MCF 10A (cell line): ENCODE results near the gene PET100. TPM values are rescaled to one million over a fixed set of nuclear protein-coding genes. Genes with fewer than 3 reads are reported as not detected.

Source experiments
- BruUV-seq: library from RNA; stranded (reverse); fragments of 400-500 nt; replicated peaks from 2 replicates; lab custom pipeline; 2021; lab: Mats Ljungman, UMichigan
- CTCF ChIA-PET: fragments of 300-600 bp; sonication (Branson Sonifier 250); formaldehyde crosslinking; extraction: SDS; loops from one replicate; lab custom pipeline; 2021; ENCODE audit warnings: antibody characterized with exemption, inconsistent platforms; lab: Yijun Ruan, JAX
- POLR2A ChIA-PET: fragments of 300-600, 350-650 bp; sonication (Branson Sonifier 250); formaldehyde crosslinking; extraction: SDS; loops from one replicate; lab custom pipeline; 2020; ENCODE audit warnings: antibody characterized with exemption, inconsistent platforms; lab: Yijun Ruan, JAX
- DNase-seq: peaks from one replicate; pipeline ENCODE4 v3.0.0-alpha.2; 2018; ENCODE audit not compliant: unreplicated experiment
- H3K27ac Mint-ChIP-seq: one replicate; pipeline ENCODE4 v1.8.0; 2022; ENCODE audit warnings: mild to moderate bottlenecking, low read depth, mixed read lengths; ENCODE audit not compliant: unreplicated experiment
- H3K27me3 Mint-ChIP-seq: one replicate; pipeline ENCODE4 v1.8.0; 2022; ENCODE audit warnings: mixed read lengths; ENCODE audit not compliant: insufficient read depth, unreplicated experiment
- H3K36me3 Mint-ChIP-seq: one replicate; pipeline ENCODE4 v1.8.0; 2022; ENCODE audit warnings: mild to moderate bottlenecking, moderate library complexity, mixed read lengths; ENCODE audit not compliant: insufficient read depth, unreplicated experiment
- H3K4me1 Mint-ChIP-seq: one replicate; pipeline ENCODE4 v1.8.0; 2022; ENCODE audit warnings: mixed read lengths; ENCODE audit not compliant: insufficient read depth, unreplicated experiment
- H3K4me3 Mint-ChIP-seq: one replicate; pipeline ENCODE4 v1.8.0; 2022; ENCODE audit warnings: mild to moderate bottlenecking, moderate library complexity, mixed read lengths; ENCODE audit not compliant: unreplicated experiment
- H3K9me3 Mint-ChIP-seq: one replicate; pipeline ENCODE4 v1.8.0; 2022; ENCODE audit warnings: mixed read lengths; ENCODE audit not compliant: unreplicated experiment
- CTCF ChIP-seq: fragments of 200-600 bp; IDR thresholded peaks from one replicate; pipeline ENCODE4 v1.8.0; 2022; ENCODE audit warnings: antibody characterized with exemption, mild to moderate bottlenecking; ENCODE audit not compliant: unreplicated experiment
- intact Hi-C: fragments of 100-400 bp; cut with micrococcal nuclease; formaldehyde crosslinking; loops from 2 replicates; pipeline ENCODE4 v1.14.1; 2022
- total RNA-seq: library from RNA; stranded (reverse); gene quantifications from 2 replicates; pipeline ENCODE4 v1.2.3, GENCODE V29; 2022

PET100 gene
- total RNA-seq, 1 experiment from 2014 or later: 53.9 TPM

DNA sequence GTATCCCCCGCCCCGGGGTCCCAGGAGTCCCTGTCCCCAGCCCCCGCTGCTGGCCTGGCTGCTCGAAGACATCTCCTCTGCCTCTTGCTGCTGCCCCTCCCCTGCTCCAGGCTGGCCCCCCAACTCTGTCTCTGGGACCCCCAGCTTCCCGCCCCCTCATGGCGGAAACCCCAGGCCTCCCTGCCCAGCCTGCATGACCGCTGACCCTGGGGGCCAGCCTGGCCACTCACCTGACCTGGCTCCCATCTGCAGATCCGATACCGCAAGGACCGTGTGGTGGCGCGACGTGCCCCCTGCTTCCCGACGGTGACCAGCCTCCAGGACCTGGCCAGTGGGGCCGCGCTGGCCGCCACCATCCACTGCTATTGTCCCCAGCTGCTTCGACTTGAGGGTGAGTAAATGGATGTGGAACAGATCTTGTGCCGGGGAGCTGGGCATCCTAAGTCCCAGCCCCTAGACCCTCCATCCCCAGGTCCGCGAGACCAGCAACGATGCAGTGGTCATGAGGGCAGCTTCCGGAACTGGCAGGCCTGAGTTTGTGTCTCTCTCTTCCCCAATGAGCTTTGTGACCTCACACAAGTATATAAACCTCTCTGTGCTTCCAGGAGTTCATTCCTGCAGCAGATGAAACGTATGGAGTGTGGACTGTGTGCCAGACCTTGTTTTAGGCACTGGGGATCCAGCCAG lies 21.6 kb upstream of the PET100 start:
- Mint-ChIP-seq H3K36me3 (peaks cover 22% of the 10 kb centered on the region), H3K27ac (no peak overlapping the region), H3K4me1 (no peaks in the 10 kb centered on the region), H3K9me3 (peaks cover 7% of the 10 kb centered on the region), H3K27me3 (no peaks in the 10 kb centered on the region), H3K4me3 (no peak overlapping the region)
- no TSS peak for BruUV-seq
- no peak for TF ChIP-seq CTCF
- intact Hi-C loops: no loop called here
- ChIA-PET CTCF (interaction anchor here (0.7 to 1.2 kb wide), 2 partner anchors 15 to 40 kb away, joined by 4 to 8 read pairs; no protein-coding TSS in a partner anchor), POLR2A (interaction anchor here (1.1 to 1.2 kb wide), 2 partner anchors 12 to 22 kb away, joined by 3 read pairs; partner anchors contain the start of genes PET100 and XAB2)
- DNase-seq: no peak

GRCh38 chr19:7610491-7611240 lies 18.9 kb upstream of the PET100 start:
- ChIA-PET POLR2A (no interaction called here), CTCF (interaction anchor here (0.6 kb wide), 2 partner anchors 117 to 291 kb away, joined by 3 to 4 read pairs; no protein-coding TSS in a partner anchor)
- H3K4me3 Mint-ChIP-seq: no peak overlapping the region
- TF ChIP-seq CTCF: no peak
- H3K36me3 Mint-ChIP-seq: peaks cover 22% of the 10 kb centered on the region
- peaks cover 2% of the 10 kb centered on the region for H3K9me3 Mint-ChIP-seq
- intact Hi-C loops: no loop called here
- no peak for DNase-seq
- H3K27ac Mint-ChIP-seq: no peak overlapping the region
- no peaks in the 10 kb centered on the region for H3K4me1 Mint-ChIP-seq
- BruUV-seq: no TSS peak
- no peaks in the 10 kb centered on the region for H3K27me3 Mint-ChIP-seq

DNA sequence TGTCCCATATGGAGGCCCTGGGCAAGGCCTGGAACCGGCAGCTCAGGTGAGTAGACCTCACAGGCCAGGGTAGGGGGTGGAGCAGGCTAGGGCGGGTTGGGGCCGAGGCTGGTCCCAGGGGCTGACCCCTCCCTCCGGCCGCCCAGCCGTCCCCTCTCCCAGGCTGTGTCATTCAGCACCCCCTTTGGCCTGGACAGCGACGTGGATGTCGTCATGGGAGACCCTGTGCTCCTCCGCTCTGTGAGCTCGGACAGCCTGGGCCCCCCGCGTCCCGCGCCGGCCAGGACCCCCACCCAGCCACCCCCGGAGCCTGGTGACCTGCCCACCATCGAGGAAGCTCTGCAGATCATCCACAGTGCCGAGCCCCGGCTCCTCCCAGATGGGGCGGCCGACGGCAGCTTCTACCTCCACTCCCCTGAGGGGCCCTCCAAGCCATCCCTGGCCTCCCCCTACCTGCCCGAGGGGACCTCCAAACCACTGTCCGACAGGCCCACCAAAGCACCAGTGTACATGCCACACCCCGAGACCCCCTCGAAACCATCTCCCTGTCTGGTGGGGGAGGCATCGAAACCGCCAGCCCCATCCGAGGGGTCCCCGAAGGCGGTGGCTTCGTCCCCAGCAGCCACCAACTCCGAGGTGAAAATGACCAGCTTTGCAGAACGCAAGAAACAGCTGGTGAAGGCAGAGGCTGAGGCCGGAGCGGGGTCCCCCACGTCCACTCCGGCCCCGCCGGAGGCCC lies 17.9 kb upstream of the PET100 start:
- ChIA-PET CTCF (interaction anchor here (0.5 to 0.7 kb wide), 2 partner anchors 10 to 77 kb away, joined by 3 to 4 read pairs; no protein-coding TSS in a partner anchor), POLR2A (no interaction called here)
- no TSS peak for BruUV-seq
- TF ChIP-seq CTCF: no peak
- intact Hi-C loops: no loop called here
- Mint-ChIP-seq H3K4me3 (no peak overlapping the region), H3K9me3 (no peaks in the 10 kb centered on the region), H3K27me3 (no peaks in the 10 kb centered on the region), H3K36me3 (peaks cover 31% of the 10 kb centered on the region), H3K4me1 (no peaks in the 10 kb centered on the region), H3K27ac (no peak overlapping the region)
- DNase-seq: no peak
